Measurements from ENCODE around the gene SPTBN2.

The SPTBN2 gene

DNA sequence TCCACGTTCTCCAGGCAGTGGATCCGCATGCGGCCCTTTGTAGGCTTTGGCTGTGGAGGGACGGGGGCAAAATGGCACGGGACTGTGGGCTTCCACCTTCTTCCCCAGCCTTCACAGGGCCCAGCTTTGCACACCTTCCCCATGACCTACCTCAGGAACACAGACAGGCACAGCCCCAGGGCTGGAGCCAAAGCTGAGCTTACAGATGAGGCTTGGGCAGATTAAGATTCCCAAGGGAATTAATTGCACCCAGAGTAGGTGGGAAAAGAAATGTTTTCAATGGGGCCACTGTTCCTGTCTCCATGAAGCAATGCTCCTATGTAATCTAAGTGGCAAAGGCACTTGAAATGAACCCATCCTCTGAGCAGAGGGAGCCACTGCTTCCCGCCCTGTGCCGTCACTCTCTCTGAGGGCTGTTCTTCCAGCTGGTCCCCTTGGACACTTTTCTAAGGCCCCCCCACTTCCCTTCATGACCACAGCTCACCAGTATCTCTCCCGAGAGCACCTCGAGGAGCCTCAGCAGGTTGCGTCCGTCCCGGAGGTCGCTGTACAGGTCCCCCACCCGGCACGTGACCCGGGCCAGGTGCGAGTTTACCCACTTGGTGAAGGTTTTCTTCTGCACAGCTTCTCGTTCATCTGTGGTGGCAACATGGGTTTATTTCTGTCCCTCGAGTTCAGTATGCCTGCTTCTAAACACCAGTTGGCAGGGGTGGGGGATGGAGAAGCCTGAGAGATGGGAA, 13.5 kb downstream of the SPTBN2 start:
- no peaks in the 10 kb centered on the region for H3K36me3 ChIP-seq (ENCODE audit: low read length)
- no peak overlapping the region for H3K4me3 ChIP-seq (ENCODE audit: insufficient read depth, low read length, poor library complexity, severe bottlenecking)
- H4K20me1 ChIP-seq (ENCODE audit: low read depth, low read length) = no peaks in the 10 kb centered on the region
- H2AFZ ChIP-seq (ENCODE audit: low read depth, low read length, severe bottlenecking) = no peak overlapping the region
- H3F3A ChIP-seq (ENCODE audit: insufficient read depth) = no peaks in the 10 kb centered on the region
- no peak overlapping the region for H3K4me2 ChIP-seq (ENCODE audit: low read depth, low read length, poor library complexity, severe bottlenecking)
- no peak overlapping the region for H3K27ac ChIP-seq (ENCODE audit: low read depth, low read length)
- H3K79me2 ChIP-seq (ENCODE audit: insufficient read depth, low read length) = no peaks in the 10 kb centered on the region
- H3K9me3 ChIP-seq (ENCODE audit: insufficient read depth, low read length) = no peaks in the 10 kb centered on the region
- H3K9ac ChIP-seq (ENCODE audit: low read length) = no peak overlapping the region
- no peaks in the 10 kb centered on the region for H3K9me2 ChIP-seq (replicated peaks; ENCODE audit: insufficient read depth, low read length)
- TF ChIP-seq EZH2phosphoT487 (conservative IDR thresholded peaks at IDR 0.05; ENCODE audit: low read length) = no peak
- TF ChIP-seq, protein P1, sequence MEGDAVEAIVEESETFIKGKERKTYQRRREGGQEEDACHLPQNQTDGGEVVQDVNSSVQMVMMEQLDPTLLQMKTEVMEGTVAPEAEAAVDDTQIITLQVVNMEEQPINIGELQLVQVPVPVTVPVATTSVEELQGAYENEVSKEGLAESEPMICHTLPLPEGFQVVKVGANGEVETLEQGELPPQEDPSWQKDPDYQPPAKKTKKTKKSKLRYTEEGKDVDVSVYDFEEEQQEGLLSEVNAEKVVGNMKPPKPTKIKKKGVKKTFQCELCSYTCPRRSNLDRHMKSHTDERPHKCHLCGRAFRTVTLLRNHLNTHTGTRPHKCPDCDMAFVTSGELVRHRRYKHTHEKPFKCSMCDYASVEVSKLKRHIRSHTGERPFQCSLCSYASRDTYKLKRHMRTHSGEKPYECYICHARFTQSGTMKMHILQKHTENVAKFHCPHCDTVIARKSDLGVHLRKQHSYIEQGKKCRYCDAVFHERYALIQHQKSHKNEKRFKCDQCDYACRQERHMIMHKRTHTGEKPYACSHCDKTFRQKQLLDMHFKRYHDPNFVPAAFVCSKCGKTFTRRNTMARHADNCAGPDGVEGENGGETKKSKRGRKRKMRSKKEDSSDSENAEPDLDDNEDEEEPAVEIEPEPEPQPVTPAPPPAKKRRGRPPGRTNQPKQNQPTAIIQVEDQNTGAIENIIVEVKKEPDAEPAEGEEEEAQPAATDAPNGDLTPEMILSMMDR (IDR thresholded peaks at IDR 0.05; ENCODE audit: insufficient read depth, low read length, poor library complexity, severe bottlenecking) = no peak
- no peaks in the 10 kb centered on the region for H3K27me3 ChIP-seq (ENCODE audit: low read length)

DNA sequence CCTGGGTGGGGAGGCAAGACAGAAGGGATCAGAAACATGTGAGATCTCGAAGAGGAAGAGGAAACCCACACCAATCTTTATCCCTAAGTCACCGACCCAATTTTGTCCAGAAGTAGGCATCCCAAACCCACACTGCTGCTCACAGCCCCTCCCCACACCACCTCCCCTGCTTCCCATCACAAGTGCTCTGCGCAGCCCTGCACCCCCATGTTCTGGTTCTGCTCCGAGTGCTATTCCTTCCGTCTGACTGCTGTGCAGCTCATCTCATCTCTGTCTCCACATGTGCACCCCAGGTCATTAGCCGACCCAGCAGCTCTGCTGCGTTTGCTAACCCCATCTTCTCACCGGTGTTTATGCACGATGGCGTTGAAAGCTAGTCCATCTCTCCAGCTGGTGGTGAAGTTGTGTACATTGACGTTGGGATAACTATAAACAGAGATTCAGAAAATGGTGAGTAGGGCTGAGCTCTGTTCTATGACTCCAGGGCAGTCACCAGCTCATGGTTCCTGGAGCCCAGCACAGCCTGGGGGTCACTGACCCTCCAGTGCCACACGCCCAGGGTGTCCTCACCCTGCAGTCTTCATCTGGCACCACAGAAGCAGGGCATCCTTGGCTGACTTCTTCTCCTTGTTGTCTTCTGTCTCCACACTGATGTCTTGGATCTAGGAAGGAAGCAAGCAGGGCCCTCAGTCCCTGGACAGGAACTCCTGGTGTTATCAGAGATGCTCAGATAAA, 15.1 kb downstream of the SPTBN2 start:
- no peaks in the 10 kb centered on the region for H3K9me2 ChIP-seq (replicated peaks; ENCODE audit: insufficient read depth, low read length)
- H3K36me3 ChIP-seq (ENCODE audit: low read length) = no peaks in the 10 kb centered on the region
- H4K20me1 ChIP-seq (ENCODE audit: low read depth, low read length) = no peaks in the 10 kb centered on the region
- no peaks in the 10 kb centered on the region for H3K27me3 ChIP-seq (ENCODE audit: low read length)
- H2AFZ ChIP-seq (ENCODE audit: low read depth, low read length, severe bottlenecking) = no peak overlapping the region
- H3K4me2 ChIP-seq (ENCODE audit: low read depth, low read length, poor library complexity, severe bottlenecking) = no peak overlapping the region
- H3K27ac ChIP-seq (ENCODE audit: low read depth, low read length) = no peak overlapping the region
- no peak overlapping the region for H3K4me3 ChIP-seq (ENCODE audit: insufficient read depth, low read length, poor library complexity, severe bottlenecking)
- H3K79me2 ChIP-seq (ENCODE audit: insufficient read depth, low read length) = no peaks in the 10 kb centered on the region
- no peak for TF ChIP-seq EZH2phosphoT487 (conservative IDR thresholded peaks at IDR 0.05; ENCODE audit: low read length)
- TF ChIP-seq, protein P1 (IDR thresholded peaks at IDR 0.05; ENCODE audit: insufficient read depth, low read length, poor library complexity, severe bottlenecking) = no peak
- H3F3A ChIP-seq (ENCODE audit: insufficient read depth) = no peaks in the 10 kb centered on the region
- no peak overlapping the region for H3K9ac ChIP-seq (ENCODE audit: low read length)
- no peaks in the 10 kb centered on the region for H3K9me3 ChIP-seq (ENCODE audit: insufficient read depth, low read length)

DNA sequence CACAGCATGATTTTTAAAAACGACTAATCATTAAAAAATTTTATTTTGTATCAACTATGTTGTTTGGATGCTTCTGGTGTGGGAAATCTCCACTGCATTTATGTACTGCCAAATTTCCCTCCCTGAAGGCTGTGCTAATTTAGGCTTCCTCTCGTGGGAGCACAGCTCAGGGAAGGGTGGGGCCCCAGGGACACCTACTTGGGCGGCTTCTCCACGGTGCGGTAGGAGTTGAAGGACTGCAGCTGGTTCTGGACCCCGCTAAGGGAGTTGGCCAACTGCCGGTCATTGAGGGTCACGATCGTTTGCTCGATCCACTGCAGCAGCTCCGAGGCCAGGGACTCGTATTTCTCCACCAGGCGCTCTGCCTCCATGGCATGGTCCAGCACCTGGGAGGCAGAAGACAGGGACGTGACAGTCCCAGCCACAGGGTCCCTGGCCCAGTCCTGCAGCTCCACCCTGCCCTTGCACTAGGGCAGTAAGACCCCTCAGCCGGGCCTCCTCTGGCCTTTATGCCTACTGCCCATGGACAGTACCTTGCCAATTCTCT, 18.6 kb downstream of the SPTBN2 start:
- Histone ChIP-seq H3K9me3 (ENCODE audit: insufficient read depth, low read length) (no peaks in the 10 kb centered on the region), H3K36me3 (ENCODE audit: low read length) (no peaks in the 10 kb centered on the region), H3K27ac (ENCODE audit: low read depth, low read length) (no peak overlapping the region), H3K79me2 (ENCODE audit: insufficient read depth, low read length) (no peaks in the 10 kb centered on the region), H3F3A (ENCODE audit: insufficient read depth) (no peaks in the 10 kb centered on the region), H3K9ac (ENCODE audit: low read length) (no peak overlapping the region), H3K4me3 (ENCODE audit: insufficient read depth, low read length, poor library complexity, severe bottlenecking) (no peak overlapping the region), H3K27me3 (ENCODE audit: low read length) (no peaks in the 10 kb centered on the region), H3K9me2 (replicated peaks; ENCODE audit: insufficient read depth, low read length) (no peaks in the 10 kb centered on the region), H3K4me2 (ENCODE audit: low read depth, low read length, poor library complexity, severe bottlenecking) (no peak overlapping the region), H4K20me1 (ENCODE audit: low read depth, low read length) (no peaks in the 10 kb centered on the region), H2AFZ (ENCODE audit: low read depth, low read length, severe bottlenecking) (no peak overlapping the region)
- TF ChIP-seq EZH2phosphoT487 (conservative IDR thresholded peaks at IDR 0.05; ENCODE audit: low read length) = no peak
- TF ChIP-seq, protein P1 (IDR thresholded peaks at IDR 0.05; ENCODE audit: insufficient read depth, low read length, poor library complexity, severe bottlenecking) = no peak

All from SU-DHL-6 (cell line).